SK-N-SH (cell line): ENCODE data around the gene NRG3.

Experiments used
- CHD2 ChIP-seq: fragments of 150-350 bp; IDR thresholded peaks from 2 replicates; pipeline ENCODE4 v1.6.1; 2018; ENCODE audit warnings: low read length; ENCODE audit not compliant: partially characterized antibody
- CTCF ChIP-seq: fragments of 200-600 bp; sonication (generic); IDR thresholded peaks from 2 replicates; pipeline ENCODE4 v1.6.1; 2017; ENCODE audit warnings: antibody characterized with exemption, mild to moderate bottlenecking, moderate library complexity
- EZH2phosphoT487 ChIP-seq: fragments of 200-600 bp; sonication (generic); IDR thresholded peaks from 2 replicates; pipeline ENCODE4 v1.6.1; 2017; ENCODE audit warnings: low read depth, mixed run types, mild to moderate bottlenecking, antibody characterized with exemption, moderate library complexity, borderline replicate concordance
- FOSL2 ChIP-seq: IDR thresholded peaks from 2 replicates; pipeline ENCODE4 v1.4.0; 2012; ENCODE audit warnings: low read depth, mild to moderate bottlenecking, moderate library complexity, borderline replicate concordance
- GABPA ChIP-seq: IDR thresholded peaks from 2 replicates; pipeline ENCODE4 v1.4.0; 2012; ENCODE audit warnings: low read depth, mild to moderate bottlenecking
- IRF3 ChIP-seq: fragments of 150-350 bp; IDR thresholded peaks from 2 replicates; pipeline ENCODE4 v1.6.1; 2016; ENCODE audit warnings: mild to moderate bottlenecking, low read depth, low read length
- JUND ChIP-seq: IDR thresholded peaks from 2 replicates; pipeline ENCODE4 v1.4.0; 2012
- MAX ChIP-seq: IDR thresholded peaks from 2 replicates; pipeline ENCODE4 v1.4.0; 2012; ENCODE audit warnings: low read depth
- MXI1 ChIP-seq: IDR thresholded peaks from 2 replicates; pipeline ENCODE4 v1.6.1; 2012; ENCODE audit warnings: mild to moderate bottlenecking, low read depth, low read length, improper control_type of control experiment
- PBX3 ChIP-seq: IDR thresholded peaks from 2 replicates; pipeline ENCODE4; 2012
- RCOR1 ChIP-seq: fragments of 150-350 bp; IDR thresholded peaks from 2 replicates; pipeline ENCODE4 v1.6.1; 2017; ENCODE audit warnings: antibody characterized with exemption, low read length
- SIN3A ChIP-seq: IDR thresholded peaks from 2 replicates; pipeline ENCODE4 v1.6.1; 2012; ENCODE audit warnings: low read depth, mild to moderate bottlenecking, low read length, moderate library complexity, borderline replicate concordance
- YY1 ChIP-seq: IDR thresholded peaks from 2 replicates; pipeline ENCODE4 v1.4.0; 2012; ENCODE audit warnings: low read depth, mild to moderate bottlenecking
- ZBTB33 ChIP-seq: IDR thresholded peaks from 2 replicates; pipeline ENCODE4 v1.4.0; 2012; ENCODE audit warnings: low read depth, borderline replicate concordance

GRCh38 chr10:82240408-82240807 is 365.4 kb downstream of the NRG3 start:
- TF ChIP-seq CTCF = no peak
- no peak for TF ChIP-seq YY1
- TF ChIP-seq PBX3 = no peak
- TF ChIP-seq IRF3 = no peak
- no peak for TF ChIP-seq CHD2
- TF ChIP-seq EZH2phosphoT487 = no peak
- no peak for TF ChIP-seq RCOR1
- TF ChIP-seq JUND = no peak
- TF ChIP-seq FOSL2 = no peak
- TF ChIP-seq GABPA = no peak
- no peak for TF ChIP-seq MXI1
- no peak for TF ChIP-seq SIN3A
- TF ChIP-seq MAX = no peak
- no peak for TF ChIP-seq ZBTB33
